D721Med (cell line): Measurements from ENCODE around the gene LEKR1.

Source experiments
- DNase-seq: peaks from one replicate; pipeline ENCODE4 v3.0.0; 2011; ENCODE audit warnings: low spot score; ENCODE audit not compliant: insufficient read length
- FAIRE-seq: peaks from 2 replicates; lab custom pipeline; 2011; peaks lifted over from hg19 to GRCh38; lab: Jason Lieb, UNC
- TF ChIP-seq, protein P1 (sequence below): IDR thresholded peaks from 2 replicates; pipeline ENCODE4 v1.5.1; 2012; ENCODE audit warnings: mild to moderate bottlenecking, control low read depth; ENCODE audit not compliant: insufficient read depth; ENCODE audit errors: missing control alignments

LEKR1 gene

DNA sequence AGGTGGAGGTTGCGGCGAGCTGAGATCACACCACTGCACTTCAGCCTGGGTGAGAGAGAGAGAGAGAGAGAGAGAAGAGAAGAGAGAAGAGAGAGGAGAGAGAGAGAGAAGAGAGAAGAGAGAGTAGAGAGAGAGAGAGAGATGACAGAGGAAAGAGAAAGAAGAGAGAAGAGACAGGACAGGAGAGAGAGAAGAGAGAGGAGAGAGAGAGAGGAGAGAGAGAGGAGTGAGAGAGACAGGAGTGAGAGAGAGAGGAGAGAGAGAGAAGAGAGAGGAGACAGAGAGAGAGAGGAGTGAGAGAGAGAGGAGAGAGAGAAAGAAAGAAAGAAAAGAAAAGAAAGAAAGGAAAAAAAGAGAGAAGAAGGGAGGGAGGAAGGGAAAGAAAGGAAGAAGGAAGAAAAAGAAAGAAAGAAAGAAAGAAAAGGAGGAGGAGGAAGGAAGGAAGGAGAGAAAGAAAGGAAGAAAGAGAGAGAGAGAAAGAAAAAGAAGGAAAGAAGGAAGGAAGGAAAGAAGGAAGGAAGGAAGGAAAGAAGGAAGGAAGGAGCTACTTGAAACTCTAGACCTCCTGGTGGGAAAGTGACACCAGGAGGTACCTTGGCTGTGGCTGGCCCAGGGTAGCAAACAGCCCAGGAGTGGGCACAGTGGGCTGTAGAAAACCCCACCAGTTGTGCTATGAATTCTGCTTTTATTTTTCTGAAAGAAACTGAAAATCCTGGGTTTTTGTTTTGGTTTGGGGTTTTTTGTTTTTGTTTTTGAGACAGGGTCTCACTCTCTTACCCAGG is 245.8 kb downstream of the LEKR1 start:
- TF ChIP-seq, protein P1, sequence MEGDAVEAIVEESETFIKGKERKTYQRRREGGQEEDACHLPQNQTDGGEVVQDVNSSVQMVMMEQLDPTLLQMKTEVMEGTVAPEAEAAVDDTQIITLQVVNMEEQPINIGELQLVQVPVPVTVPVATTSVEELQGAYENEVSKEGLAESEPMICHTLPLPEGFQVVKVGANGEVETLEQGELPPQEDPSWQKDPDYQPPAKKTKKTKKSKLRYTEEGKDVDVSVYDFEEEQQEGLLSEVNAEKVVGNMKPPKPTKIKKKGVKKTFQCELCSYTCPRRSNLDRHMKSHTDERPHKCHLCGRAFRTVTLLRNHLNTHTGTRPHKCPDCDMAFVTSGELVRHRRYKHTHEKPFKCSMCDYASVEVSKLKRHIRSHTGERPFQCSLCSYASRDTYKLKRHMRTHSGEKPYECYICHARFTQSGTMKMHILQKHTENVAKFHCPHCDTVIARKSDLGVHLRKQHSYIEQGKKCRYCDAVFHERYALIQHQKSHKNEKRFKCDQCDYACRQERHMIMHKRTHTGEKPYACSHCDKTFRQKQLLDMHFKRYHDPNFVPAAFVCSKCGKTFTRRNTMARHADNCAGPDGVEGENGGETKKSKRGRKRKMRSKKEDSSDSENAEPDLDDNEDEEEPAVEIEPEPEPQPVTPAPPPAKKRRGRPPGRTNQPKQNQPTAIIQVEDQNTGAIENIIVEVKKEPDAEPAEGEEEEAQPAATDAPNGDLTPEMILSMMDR, result no peak
- DNase-seq (no peak), FAIRE-seq (no peak)

DNA sequence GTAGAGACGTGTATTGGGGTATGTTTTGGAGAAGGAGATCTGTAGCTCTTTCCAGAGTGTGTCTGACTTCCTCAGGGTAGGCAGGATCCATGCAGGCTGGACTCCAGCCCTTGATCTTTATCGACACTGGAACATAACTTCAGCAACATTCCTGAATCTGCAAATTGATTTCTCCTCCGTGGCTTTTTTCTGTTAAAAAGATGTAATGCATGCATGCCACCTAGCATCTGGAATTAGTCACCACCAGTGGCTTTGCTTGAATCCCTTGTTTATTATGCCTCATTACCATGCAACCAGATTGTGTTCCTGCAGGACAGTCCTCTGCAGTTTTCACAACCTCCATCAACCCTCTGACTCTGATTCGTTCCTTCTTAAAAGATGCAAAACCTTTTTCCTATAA is 247.7 kb downstream of the LEKR1 start:
- DNase-seq (no peak), FAIRE-seq (no peak)
- TF ChIP-seq, protein P1, result no peak

DNA sequence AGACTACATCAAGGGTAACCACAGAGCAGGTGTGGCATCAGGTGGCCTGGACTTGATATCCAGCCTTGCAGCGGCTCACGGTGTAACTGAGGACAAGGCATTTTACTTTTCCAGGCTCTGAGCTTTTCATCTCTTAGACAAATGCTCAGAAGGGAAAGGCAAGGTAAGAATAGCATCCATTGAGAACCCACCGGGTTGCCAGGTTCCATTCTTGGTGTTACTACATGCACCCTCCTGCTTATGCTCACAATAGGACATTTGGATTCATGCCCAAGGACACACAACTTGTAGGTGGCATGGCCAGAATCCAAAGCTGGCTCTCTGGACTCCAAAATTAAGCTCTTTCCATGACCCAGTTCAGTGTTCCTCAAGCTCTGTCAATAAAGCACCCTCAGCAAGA is 248.3 kb downstream of the LEKR1 start:
- FAIRE-seq (no peak), DNase-seq (no peak)
- TF ChIP-seq, protein P1, result no peak

DNA sequence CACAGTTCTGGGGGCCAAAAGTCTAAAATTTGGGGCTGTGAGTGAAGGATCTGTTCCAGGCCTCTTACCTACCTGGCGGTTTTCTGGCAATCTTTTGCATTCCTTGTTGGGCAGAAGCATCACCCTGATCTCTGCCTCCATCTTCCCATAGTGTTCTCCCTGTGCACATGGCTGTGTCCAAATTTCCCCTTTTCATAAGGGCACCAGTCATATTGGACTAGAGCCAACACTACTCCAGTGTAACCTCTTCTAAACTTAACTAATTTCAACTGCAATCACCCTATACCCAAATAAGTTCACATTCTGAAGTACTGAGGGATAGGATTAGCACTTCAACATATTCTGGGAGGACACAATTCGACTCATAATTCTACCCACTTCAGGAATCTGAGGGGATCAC is 248.8 kb downstream of the LEKR1 start:
- DNase-seq (no peak), FAIRE-seq (no peak)
- TF ChIP-seq, protein P1, result no peak

DNA sequence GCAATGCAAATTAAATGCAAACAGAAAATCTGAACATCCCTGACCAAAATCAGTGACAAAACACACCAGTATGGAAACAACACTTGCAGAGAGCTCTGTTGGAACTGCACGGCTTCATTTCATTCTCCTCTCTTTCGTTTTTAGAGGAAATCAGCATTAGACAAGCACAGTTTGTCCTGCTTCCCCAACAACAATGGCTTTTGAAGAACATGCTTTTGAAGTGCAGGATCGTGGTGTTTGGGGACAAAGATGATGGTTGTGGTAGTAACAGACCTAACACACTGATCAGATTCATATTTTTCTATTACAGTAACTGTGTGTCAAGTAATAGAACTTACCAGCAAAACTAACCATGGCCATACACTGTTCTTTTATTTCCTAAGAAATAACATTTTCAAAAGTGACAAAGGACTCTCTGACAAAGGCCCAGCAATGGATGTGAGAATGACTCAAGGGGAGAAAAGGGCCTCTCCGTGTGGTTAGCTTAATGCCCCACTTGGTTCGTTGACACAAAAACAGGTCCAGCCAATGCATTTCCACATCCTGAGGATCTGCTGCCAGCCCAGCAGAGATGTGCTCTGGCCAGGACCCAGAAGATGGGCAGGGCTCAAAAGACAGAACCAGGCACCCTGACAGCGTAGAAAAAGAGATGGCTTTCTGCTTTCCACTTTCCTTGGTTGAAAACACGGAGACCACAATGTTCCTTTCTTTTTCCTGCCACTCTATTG is 249.7 kb downstream of the LEKR1 start:
- no peak for FAIRE-seq

DNA sequence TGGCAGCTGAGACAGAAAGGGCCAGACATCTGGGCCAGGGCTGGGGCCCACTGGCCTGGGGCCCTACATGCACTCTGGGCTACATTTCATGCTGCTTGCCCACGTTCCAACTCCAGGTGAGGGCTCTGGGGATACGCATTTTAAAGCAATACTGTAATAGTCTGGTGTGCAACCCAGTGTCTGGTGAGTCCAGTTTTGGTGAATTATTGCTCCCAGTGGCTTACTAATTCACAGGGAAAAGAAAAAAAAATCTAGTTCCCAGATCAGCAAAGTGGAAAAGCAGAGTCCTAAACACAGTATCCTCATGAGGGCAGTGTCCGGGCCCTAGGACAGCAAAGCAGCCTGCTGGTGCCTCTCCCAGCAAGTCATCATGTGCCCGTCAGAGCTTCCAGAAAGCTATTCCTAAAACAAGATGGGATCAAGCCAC is 251.4 kb downstream of the LEKR1 start:
- no peak for FAIRE-seq
- DNase-seq, result no peak
- TF ChIP-seq, protein P1, result no peak

More for the DNA sequence above, 249.7 kb downstream of the LEKR1 start:
- DNase-seq, result no peak
- TF ChIP-seq, protein P1, result no peak
